ENCODE data around the gene USP25. TPM values are rescaled to one million over a fixed set of nuclear protein-coding genes. Genes with fewer than 3 reads are reported as not detected.

Gene USP25
- total RNA-seq, 1 experiment from 2014 or later: 42.0 TPM

- no peak for TF ChIP-seq FOXP4 (CRISPR knock-in tag; IDR thresholded peaks at IDR 0.05)
- TF ChIP-seq FOXJ3 (CRISPR knock-in tag; IDR thresholded peaks at IDR 0.05; ENCODE audit: borderline replicate concordance): no peak
- no peak for TF ChIP-seq ESRRA (CRISPR knock-in tag; IDR thresholded peaks at IDR 0.05; ENCODE audit: borderline replicate concordance)
- TF ChIP-seq MYBL2 (CRISPR knock-in tag; IDR thresholded peaks at IDR 0.05): no peak
- TF ChIP-seq ATF6 (CRISPR knock-in tag; IDR thresholded peaks at IDR 0.05): no peak
- TF ChIP-seq ZSCAN18 (CRISPR knock-in tag; IDR thresholded peaks at IDR 0.05): no peak
These were observed 90.5 kb downstream of the USP25 start (continued) for GRCh38 chr21:15820327-15820726.

GRCh38 chr21:15820852-15821379 is 91.1 kb downstream of the USP25 start:
- Mint-ChIP-seq H3K4me1 (peaks cover 15% of the 10 kb centered on the region), H3K27me3 (ENCODE audit: low read depth) (no peaks in the 10 kb centered on the region), H3K27ac (no peak overlapping the region), H3K4me3 (no peak overlapping the region), H3K9me3 (peaks cover 7% of the 10 kb centered on the region), H3K36me3 (peaks cover 22% of the 10 kb centered on the region)
- ChIA-PET CTCF (interaction anchor here (0.7 kb wide), 1 partner anchor 66 kb away, joined by 3 read pairs; no protein-coding TSS in a partner anchor), POLR2A (interaction anchor here (0.7 kb wide), 1 partner anchor 192 kb away, joined by 4 read pairs; no protein-coding TSS in a partner anchor)
- no peak for DNase-seq (ENCODE audit: low spot score)
- no peak for ATAC-seq
- no peak for TF ChIP-seq HMGA2 (CRISPR knock-in tag; IDR thresholded peaks at IDR 0.05)
- no peak for TF ChIP-seq CBFB (CRISPR knock-in tag; IDR thresholded peaks at IDR 0.05; ENCODE audit: low read depth)
- no peak for TF ChIP-seq ZNF423 (CRISPR knock-in tag; IDR thresholded peaks at IDR 0.05)
- no peak for TF ChIP-seq SMAD3 (CRISPR knock-in tag; IDR thresholded peaks at IDR 0.05; ENCODE audit: borderline replicate concordance)
- no peak for TF ChIP-seq STAT6 (CRISPR knock-in tag; conservative IDR thresholded peaks at IDR 0.05; ENCODE audit: low read depth)
- TF ChIP-seq AR (CRISPR knock-in tag; IDR thresholded peaks at IDR 0.05): no peak
